Measurements from ENCODE around the gene SLC33A1. TPM values are rescaled to one million over a fixed set of nuclear protein-coding genes. Genes with fewer than 3 reads are reported as not detected.

SLC33A1 gene
- total and polyA plus RNA-seq, 2 of the 8 experiments (the other 6 are each of a cell fraction or from before 2014, with no cell fraction given): 15.6 to 24.2 TPM

GRCh38 chr3:155772801-155773200 lies 81.4 kb downstream of the SLC33A1 start:
- CTCF ChIA-PET (ENCODE audit: partially characterized antibody): interaction anchor here (1.2 kb wide), 1 partner anchor 33 kb away, joined by 6 read pairs; the partner anchor contains the start of gene C3orf33

More at GRCh38 chr3:155772801-155773200, 81.4 kb downstream of the SLC33A1 start:
- no peak for TF ChIP-seq SIN3A (conservative IDR thresholded peaks at IDR 0.05 in 1 of 2, IDR thresholded peaks at IDR 0.05 in 1 of 2; ENCODE audit: low read depth in 1 of 2, low read length in 2 of 2)
- TF ChIP-seq KDM1A (IDR thresholded peaks at IDR 0.05; ENCODE audit: borderline replicate concordance, low read length): no peak
- no peak for TF ChIP-seq TAF7 (optimal IDR thresholded peaks at IDR 0.05; ENCODE audit: borderline replicate concordance, low read depth, low read length)
- TF ChIP-seq EZH2 (IDR thresholded peaks at IDR 0.05; ENCODE audit: low read depth, low read length, severe bottlenecking): no peak
- TF ChIP-seq JUN (IDR thresholded peaks at IDR 0.05; ENCODE audit: low read depth, low read length): no peak
- TF ChIP-seq RAD21 (IDR thresholded peaks at IDR 0.05 in 1 of 2, conservative IDR thresholded peaks at IDR 0.05 in 1 of 2; ENCODE audit: low read depth in 2 of 2, low read length in 2 of 2): no peak
- no peak for TF ChIP-seq PHF8 (conservative IDR thresholded peaks at IDR 0.05; ENCODE audit: low read depth, low read length)
- TF ChIP-seq POLR2AphosphoS5 (IDR thresholded peaks at IDR 0.05; ENCODE audit: low read depth, low read length): no peak
- no peak for TF ChIP-seq SP1 (IDR thresholded peaks at IDR 0.05; ENCODE audit: low read depth, low read length)
- TF ChIP-seq JUND (IDR thresholded peaks at IDR 0.05; ENCODE audit: low read length): no peak
- no peak for TF ChIP-seq SP4 (IDR thresholded peaks at IDR 0.05; ENCODE audit: low read length)
- TF ChIP-seq HDAC6 (IDR thresholded peaks at IDR 0.05; ENCODE audit: low read depth, low read length): no peak
- TF ChIP-seq RBBP5 (IDR thresholded peaks at IDR 0.05; ENCODE audit: borderline replicate concordance, low read depth, low read length): no peak
- H3K23me2 ChIP-seq (ENCODE audit: low read depth, low read length): no peaks in the 10 kb centered on the region
- no peak overlapping the region for H2BK12ac ChIP-seq (ENCODE audit: low read depth, low read length)
- no peak overlapping the region for H2BK5ac ChIP-seq (ENCODE audit: low read depth, low read length)
- H4K8ac ChIP-seq (ENCODE audit: extremely low read depth, insufficient read depth, low read length): no peak overlapping the region
- H4K20me1 ChIP-seq (replicated peaks in 1 of 2; ENCODE audit: control insufficient read depth in 1 of 2, insufficient read depth in 2 of 2, low read length in 2 of 2): no peaks in the 10 kb centered on the region
- no peak overlapping the region for H3K27ac ChIP-seq (ENCODE audit: low read depth, low read length)
- no peaks in the 10 kb centered on the region for H3K9me3 ChIP-seq (ENCODE audit: insufficient read depth in 2 of 2, low read depth in 1 of 2, low read length in 1 of 2)
- H3K4me1 ChIP-seq (replicated peaks in 1 of 4; ENCODE audit: control insufficient read depth in 3 of 4, insufficient read depth in 4 of 4, low read length in 3 of 4): peaks cover 2 to 5% (median 4%) of the 10 kb centered on the region in 4 experiments; a peak in 5 of 7 replicates
- FAIRE-seq: no peak
- no peak overlapping the region for H4K5ac ChIP-seq (ENCODE audit: insufficient read length, low read depth, low read length)
- 94% methylated on average over 1 of the region's 1 CpG; no CpG with 5 or more reads in 1 of the 2 experiments for WGBS, 2 experiments (ENCODE audit: extremely low coverage in 1 of 2, insufficient coverage in 1 of 2, insufficient read length in 1 of 2, insufficient replicate concordance in 2 of 2, low coverage in 1 of 2, low lambda C conversion rate in 2 of 2, missing lambda C conversion rate in 1 of 2)
- no peak overlapping the region for H2BK120ac ChIP-seq (replicated peaks; ENCODE audit: low read depth, low read length)
- no peaks in the 10 kb centered on the region for H3K79me1 ChIP-seq (ENCODE audit: low read depth, low read length)
- no peak for DNase-seq (ENCODE audit: low read depth in 1 of 2, low spot score in 2 of 2)
- no peak overlapping the region for H2BK15ac ChIP-seq (ENCODE audit: low read length)
- no peak overlapping the region for H2AK5ac ChIP-seq (ENCODE audit: low read depth, low read length)
- H3K36me3 ChIP-seq (ENCODE audit: control insufficient read depth in 2 of 4, insufficient read depth in 4 of 4, low read length in 3 of 4): peaks cover 0 to 4% (median 0%) of the 10 kb centered on the region in 4 experiments; a peak in 1 of 8 replicates
- no peaks in the 10 kb centered on the region for H3K79me2 ChIP-seq (ENCODE audit: control insufficient read depth in 1 of 2, insufficient read depth in 2 of 2, low read length in 2 of 2)
- no peak overlapping the region for H3K56ac ChIP-seq (replicated peaks; ENCODE audit: insufficient read length, low read depth, low read length)
- no peak overlapping the region for H3K9ac ChIP-seq (replicated peaks in 1 of 4; ENCODE audit: extremely low read depth in 1 of 4, low read depth in 3 of 4, low read length in 3 of 4)
- H3K23ac ChIP-seq (ENCODE audit: insufficient read length): no peak overlapping the region
- H2AFZ ChIP-seq (ENCODE audit: low read length): no peak overlapping the region
- no peak overlapping the region for H3K4me3 ChIP-seq (ENCODE audit: extremely low read depth in 1 of 4, insufficient read depth in 2 of 4, low read depth in 3 of 4, low read length in 4 of 4)
- POLR2A ChIA-PET (ENCODE audit: partially characterized antibody): no interaction called here
- H3K14ac ChIP-seq (ENCODE audit: insufficient read length): no peak overlapping the region
- H3K4me2 ChIP-seq (ENCODE audit: insufficient read depth in 1 of 2, low read depth in 2 of 2, low read length in 2 of 2): no peak overlapping the region
- H4K91ac ChIP-seq (replicated peaks; ENCODE audit: insufficient read length, low read length): no peak overlapping the region
- no peak overlapping the region for H3K4ac ChIP-seq (replicated peaks; ENCODE audit: insufficient read length, low read depth, low read length)
- H3K27me3 ChIP-seq (replicated peaks in 1 of 4; ENCODE audit: control insufficient read depth in 3 of 4, extremely low read depth in 1 of 4, insufficient read depth in 3 of 4, low read length in 3 of 4): no peaks in the 10 kb centered on the region
- no peak overlapping the region for H3K18ac ChIP-seq (ENCODE audit: extremely low read depth, low read length)
- H2BK20ac ChIP-seq (ENCODE audit: low read length): no peak overlapping the region
